CD4-positive, alpha-beta T cell treated with Interleukin-4 for 1 hour (primary cell): ENCODE results near the gene MYH7B.
A peak's percentile ranks its signal among the peaks of the same experiment; 100 is the strongest.

Source experiments
- DNase-seq, 2 donors: peaks; one replicate each; pipeline ENCODE4 v3.0.0-alpha.2; 2020 to 2022

Gene MYH7B

GRCh38 chr20:34955231-34956040, at the start of gene MYH7B, which contains the start of gene GSS:
TSS of gene MYH7B (plus strand) at chr20:34955868. CDS start at chr20:34978006, 22,138 bp downstream.
TSS of gene GSS (minus strand) at chr20:34955806. CDS start at chr20:34951852, 3,954 bp downstream.
- peak; percentile 95 to 96 for DNase-seq

- no peak for DNase-seq
Observed at GRCh38 chr20:34907616-34908469, 47.8 kb upstream of the MYH7B start.

- DNase-seq: no peak
Observed at GRCh38 chr20:34915131-34915530, 40.5 kb upstream of the MYH7B start.

- no peak for DNase-seq
Observed at GRCh38 chr20:34915749-34916455, 39.8 kb upstream of the MYH7B start.

DNA sequence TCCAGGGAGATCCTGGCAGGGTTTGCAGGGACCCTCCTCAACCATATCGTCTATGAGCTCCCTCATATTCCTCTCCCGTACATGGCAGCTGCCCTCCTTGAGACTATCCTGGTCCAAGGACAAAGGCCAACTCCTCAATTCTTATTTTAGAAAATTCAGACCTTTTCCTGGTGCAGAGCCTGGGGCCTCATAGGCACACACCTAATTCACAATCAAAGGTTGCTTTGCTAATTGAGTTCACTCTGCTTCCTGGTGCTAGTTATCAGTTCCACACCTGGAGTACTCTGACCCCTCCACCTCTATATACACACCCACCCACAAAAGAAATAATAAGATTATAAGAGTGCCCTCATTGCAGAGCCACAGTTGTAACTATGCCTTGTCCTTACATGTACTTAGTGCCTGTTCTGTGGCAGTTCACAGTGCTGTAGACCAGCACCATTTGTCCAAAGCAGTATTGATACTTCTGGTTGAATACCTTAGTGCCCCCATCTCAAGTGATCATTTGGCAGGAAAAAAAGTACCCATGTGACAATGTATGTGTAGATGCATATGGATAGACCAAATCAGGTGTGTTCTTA, 38.8 kb upstream of the MYH7B start:
- no peak for DNase-seq

- DNase-seq: no peak
Observed at GRCh38 chr20:34920055-34920454, 35.6 kb upstream of the MYH7B start.

GRCh38 chr20:34921436-34921835, 34.2 kb upstream of the MYH7B start:
- no peak for DNase-seq

DNA sequence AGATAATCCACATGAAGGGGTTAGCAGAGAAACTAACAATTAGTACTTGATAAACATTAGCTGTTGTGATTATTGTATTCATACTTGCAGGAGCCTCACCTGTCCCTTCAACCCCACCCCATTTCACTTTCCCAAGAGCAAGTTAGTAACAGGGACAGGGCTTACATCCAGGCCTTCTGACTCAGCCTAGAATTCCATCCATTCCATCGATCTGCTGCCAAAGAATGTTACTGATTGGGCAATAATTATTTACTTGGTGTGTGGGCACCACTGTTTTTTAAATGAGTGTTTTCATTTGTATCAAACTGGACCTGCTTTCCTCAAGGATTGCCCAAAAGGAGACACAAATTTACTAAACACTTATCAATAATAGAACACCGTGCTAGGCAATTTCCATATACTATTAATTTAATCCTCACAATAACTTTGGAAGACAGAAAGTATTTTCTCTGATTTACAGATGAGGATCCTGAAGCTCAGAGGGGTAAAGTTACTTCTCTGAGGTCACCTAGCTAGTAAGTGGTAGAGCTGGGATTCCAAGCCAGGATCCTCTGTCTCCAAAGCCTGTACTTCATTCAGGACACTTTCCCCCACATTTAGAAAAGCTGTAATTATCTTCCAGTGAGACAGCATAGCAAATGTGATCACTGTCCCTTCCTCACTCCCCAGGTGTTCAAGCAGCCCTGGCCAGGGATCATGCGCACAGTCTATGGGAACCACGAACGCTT, 32.9 kb upstream of the MYH7B start:
- no peak for DNase-seq

DNA sequence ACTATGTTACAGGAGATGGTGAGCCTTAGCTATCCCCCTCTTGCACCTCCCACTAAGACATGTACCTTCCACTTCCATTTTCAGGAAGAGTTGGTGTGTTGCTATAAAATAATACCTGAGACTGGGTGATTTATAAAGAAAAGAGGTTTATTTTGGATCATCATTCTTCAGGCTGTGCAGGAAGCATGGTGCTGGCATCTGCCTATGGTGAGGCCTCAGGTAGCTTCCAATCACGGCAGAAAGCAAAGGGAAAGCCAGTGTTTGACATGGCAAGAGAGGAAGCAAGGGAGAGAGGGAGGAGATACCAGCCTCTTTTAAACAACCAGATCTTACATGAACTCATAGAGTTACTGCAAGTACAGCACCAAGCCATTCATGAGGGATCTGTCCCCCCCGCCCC, 32.3 kb upstream of the MYH7B start:
- no peak for DNase-seq

DNA sequence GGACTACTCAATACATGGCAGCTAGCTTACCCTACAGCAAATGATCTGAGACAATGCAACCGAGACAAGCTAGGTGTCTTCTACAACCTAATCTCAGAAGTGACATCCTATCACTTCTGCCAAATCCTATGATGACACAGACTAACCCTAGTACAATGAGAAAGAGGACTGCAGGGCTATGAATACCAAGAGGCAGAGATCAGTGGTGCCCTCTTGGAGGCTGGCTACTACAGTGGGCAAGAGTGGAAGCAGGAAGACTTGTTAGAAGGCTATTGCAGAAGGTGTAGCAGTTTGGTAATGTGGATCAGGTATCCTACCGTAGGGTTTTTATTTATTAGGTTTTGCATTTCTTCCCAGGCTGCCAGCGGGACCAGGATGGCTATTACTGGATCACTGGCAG, 30.3 kb upstream of the MYH7B start:
- no peak for DNase-seq

DNA sequence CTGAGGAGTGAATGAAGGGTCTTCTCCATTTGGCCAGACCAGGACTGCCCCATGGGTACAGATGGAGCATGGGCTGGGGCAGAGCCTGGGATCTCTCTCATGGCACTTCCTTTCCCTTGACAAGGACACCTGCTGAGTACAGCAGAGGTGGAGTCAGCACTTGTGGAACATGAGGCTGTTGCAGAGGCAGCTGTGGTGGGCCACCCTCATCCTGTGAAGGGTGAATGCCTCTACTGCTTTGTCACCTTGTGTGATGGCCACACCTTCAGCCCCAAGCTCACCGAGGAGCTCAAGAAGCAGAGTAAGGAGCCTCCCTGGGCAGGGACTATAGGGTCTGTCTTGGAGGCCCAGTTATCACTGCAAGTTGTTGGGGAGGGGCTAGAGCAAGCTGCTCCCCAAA, 29.7 kb upstream of the MYH7B start:
- no peak for DNase-seq

DNA sequence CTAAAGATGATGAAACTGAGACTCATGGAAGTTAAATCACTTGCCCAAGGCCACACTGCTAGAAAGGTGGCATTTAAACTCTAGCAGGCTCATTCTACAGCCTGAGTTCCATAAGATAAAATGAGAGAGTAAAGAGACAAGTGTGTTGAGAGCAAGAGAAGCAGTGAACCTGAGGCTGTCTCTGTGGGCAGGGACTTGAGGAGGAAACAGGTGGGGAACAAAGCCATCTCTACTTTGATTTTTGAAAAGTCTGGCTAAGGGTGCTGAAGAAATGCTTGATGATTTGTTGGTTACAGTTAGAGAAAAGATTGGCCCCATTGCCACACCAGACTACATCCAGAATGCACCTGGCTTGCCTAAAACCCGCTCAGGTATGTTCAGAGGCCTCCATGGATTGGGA, 29.1 kb upstream of the MYH7B start:
- DNase-seq: no peak

GRCh38 chr20:34927736-34928135, 27.9 kb upstream of the MYH7B start:
- DNase-seq: no peak

DNA sequence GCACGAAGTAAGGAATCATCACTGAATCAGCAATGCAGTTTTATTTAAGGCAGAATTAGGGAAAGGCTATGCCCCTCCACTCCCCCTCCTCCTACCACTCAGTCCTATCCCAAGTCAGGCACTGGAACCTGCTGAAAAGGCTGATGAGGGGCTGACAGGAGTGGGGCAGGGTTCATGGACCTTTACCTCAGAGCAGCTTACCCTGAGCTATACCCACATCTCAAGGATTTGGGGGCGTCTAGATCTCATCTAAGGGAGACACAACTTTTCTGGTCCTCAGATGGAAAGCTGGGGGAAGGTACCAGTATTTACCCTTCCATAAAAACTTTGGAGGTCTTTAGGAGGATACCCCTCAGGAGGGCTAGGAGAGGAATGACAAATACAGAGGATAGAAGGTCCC, 27.3 kb upstream of the MYH7B start:
- no peak for DNase-seq

DNA sequence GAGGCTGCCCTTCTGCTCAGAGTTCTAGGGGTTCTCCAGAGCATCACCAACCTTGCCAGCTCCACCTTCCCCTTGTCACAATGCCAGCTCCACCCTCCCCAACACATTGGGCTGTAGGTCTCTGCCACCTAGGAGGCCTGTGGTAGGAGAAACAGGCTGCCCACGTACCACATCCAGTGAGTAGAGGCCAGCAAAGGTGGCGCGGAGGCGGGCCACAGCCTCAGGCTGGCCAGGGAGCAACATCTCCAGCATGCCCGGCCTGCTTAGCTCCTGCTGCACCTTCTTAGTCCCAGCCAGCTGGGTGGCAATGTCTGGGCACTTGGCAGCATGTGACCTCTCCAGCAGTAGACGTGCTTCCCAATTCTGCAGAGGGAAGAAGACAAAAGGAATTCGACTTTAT, 23.9 kb upstream of the MYH7B start:
- no peak for DNase-seq

DNA sequence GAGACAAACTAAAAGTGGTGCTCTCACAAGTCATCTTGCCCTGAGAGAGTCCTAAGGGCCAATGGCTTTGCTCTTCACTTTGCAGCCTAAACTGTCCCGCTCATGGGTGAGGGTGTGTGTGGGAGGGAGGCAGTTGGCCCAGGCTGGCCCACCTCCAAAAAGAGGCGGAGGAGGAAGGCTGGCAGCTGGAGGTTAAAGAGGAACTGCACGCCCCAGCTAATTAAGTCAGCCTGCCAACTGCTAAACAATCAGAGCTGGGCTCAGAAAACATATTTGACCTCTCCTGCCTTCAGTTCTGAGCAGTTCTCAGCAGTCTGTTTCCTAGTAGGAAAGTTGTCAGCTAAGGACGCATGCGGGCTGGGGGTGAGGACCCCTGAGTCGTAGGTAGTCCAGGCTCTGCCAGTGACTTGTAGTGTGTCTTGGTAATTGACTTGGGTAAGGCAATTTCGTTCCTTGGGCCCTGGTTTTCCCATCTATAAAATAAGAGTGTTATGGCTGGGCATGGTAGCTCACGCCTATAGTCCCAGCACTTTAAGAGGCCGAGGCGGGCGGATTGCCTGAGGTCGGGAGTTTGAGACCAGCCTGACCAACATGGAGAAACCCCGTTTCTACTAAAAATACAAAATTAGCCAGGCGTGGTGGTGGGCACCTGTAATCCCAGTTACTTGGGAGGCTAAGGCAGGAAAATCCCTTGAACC, 17.1 kb upstream of the MYH7B start:
- DNase-seq: peak in 1 of 2 donors; percentile 25

DNA sequence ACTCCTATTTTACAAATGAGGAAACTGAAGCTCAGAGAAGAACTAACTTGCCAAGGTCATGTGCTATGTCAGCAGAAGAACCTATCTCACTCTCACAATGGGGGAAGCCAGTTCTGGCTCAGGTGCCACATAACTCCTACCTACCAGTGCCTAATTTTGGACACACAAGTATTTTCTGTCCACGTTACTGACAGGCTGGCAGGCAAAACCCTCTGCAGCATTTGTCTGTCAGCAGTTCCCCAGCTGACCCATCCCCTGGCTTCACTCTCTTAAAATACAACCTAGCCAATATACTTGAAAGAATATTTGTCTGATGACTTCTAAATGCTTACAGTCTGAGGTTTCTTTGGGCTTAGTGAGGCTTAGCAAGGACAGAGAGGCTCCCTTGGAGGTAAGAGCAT, 15.6 kb upstream of the MYH7B start:
- DNase-seq: no peak

GRCh38 chr20:34941226-34941625, 14.4 kb upstream of the MYH7B start:
- DNase-seq: no peak

DNA sequence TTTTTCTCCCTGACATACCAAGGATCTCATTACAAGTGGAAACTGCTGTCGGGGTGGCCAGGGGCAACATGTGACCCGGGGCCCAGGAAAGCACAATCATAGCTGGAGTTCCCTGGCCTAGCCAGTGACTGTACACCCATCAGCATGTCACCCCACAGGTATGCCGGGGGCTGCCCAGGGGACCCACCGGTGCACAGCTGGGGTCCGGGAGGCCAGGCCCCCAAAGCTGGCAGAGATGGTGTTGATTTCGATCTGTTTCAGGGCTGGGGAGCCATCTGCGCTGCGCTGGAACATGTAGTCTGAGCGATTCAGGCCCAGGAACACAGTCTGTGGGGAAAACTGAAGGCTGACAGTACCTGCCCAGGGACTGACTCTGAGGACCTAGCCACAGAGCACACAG, 13.4 kb upstream of the MYH7B start:
- no peak for DNase-seq

DNA sequence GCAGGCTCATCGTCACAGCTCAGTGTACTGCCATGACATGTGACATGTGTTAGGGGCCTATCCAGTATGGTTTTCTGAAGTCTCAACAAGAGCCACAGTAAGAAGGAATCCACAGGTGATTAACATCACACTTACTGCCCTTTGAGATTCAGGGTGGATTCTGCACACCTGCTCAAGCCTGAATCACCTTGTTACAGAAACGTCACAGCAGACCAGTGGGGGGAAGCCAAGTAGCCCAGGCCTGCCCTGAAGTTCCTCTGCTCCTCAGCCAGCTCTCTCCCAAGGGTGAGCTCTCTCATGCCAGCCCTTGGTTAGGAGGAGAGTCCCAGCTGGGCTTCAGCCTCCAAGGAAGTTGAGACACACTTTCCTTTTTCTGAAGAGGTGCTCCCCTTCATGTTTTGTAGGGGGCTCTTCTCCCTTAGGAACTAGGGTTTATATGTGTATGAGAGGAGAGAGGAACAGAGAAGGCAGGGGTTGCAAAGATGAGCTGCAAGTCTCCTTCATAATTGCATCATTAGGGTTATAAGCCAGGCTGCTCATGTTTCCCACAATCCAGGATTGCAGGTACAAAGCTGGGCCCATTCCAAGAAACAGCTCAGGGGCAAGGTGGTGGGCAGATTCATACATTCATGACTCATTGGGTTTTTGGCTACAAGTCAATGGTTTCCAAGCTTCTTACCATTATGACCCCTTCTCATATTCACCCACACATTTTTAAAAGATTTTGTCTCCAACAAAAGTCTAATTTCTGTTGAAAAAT, 11.7 kb upstream of the MYH7B start:
- DNase-seq: no peak
